GM13976 (cell line): ENCODE measurements around the gene ITPK1.
"Not testable (repeated sequence)": the region's sequence is repeated elsewhere in the genome, so short reads cannot be mapped to it uniquely, and the experiment has no call there.

ENCODE experiments used
- DNase-seq: peaks from one replicate; pipeline ENCODE4 v3.0.0; 2012; ENCODE audit warnings: low spot score
- in situ Hi-C: fragments of 300-500 bp; cut with MboI; formaldehyde crosslinking; loops from one replicate; pipeline ENCODE4 v1.12.0; 2022; ENCODE audit warnings: low sequenced_read_pairs, mixed read lengths, inconsistent platforms; ENCODE audit not compliant: unreplicated experiment
- TF ChIP-seq, protein P1 (sequence below): IDR thresholded peaks from 2 replicates; pipeline ENCODE4 v1.5.1; 2012; ENCODE audit warnings: borderline replicate concordance, mild to moderate bottlenecking; ENCODE audit not compliant: insufficient read depth; ENCODE audit errors: extremely low read depth, missing control alignments, control extremely low read depth

ITPK1 gene

DNA sequence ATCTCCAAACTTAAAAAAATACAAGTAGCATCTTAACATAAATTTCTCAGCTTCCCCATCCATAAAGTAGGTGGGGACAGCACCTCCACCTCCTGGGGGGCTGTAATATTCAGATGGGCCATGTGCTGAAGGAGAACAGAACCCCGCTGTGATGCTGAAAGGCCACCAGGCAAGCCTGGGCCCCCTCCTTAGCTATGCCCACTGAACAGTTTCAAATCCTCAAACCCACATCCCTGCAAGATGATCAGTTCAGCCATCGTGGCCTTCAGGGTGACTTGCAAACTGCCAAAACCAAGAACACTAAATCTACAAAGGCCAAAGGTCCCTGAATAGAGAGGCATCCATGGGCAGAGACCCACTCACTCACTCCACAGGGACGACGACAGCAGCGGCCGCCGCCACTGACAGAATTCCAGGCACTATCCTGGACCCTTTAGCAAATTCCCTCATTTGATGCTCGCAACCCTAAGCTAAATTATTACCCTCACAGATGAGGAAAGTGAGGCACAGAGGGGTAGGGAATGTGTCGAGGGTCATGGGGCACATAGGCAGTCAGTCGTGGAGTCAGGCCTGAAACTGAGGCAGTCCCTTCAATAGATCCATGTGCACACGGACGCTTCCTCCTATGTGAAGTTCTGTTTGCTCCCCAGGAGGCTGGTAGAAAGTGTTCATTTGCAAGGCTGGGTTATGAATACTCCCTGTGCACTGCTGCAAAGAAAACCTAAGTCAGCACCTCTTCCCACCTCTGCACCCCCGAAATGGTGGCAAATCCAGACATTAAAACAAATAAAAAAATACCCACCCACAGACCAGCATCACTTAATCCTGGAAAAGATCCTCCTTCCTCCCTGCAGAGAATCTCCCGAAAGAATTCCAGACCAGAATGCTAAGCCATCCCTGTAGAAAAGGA lies 5.9 kb downstream of the ITPK1 start:
- TF ChIP-seq, protein P1, sequence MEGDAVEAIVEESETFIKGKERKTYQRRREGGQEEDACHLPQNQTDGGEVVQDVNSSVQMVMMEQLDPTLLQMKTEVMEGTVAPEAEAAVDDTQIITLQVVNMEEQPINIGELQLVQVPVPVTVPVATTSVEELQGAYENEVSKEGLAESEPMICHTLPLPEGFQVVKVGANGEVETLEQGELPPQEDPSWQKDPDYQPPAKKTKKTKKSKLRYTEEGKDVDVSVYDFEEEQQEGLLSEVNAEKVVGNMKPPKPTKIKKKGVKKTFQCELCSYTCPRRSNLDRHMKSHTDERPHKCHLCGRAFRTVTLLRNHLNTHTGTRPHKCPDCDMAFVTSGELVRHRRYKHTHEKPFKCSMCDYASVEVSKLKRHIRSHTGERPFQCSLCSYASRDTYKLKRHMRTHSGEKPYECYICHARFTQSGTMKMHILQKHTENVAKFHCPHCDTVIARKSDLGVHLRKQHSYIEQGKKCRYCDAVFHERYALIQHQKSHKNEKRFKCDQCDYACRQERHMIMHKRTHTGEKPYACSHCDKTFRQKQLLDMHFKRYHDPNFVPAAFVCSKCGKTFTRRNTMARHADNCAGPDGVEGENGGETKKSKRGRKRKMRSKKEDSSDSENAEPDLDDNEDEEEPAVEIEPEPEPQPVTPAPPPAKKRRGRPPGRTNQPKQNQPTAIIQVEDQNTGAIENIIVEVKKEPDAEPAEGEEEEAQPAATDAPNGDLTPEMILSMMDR = no peak
- in situ Hi-C loops = no loop called here
- DNase-seq = no peak

DNA sequence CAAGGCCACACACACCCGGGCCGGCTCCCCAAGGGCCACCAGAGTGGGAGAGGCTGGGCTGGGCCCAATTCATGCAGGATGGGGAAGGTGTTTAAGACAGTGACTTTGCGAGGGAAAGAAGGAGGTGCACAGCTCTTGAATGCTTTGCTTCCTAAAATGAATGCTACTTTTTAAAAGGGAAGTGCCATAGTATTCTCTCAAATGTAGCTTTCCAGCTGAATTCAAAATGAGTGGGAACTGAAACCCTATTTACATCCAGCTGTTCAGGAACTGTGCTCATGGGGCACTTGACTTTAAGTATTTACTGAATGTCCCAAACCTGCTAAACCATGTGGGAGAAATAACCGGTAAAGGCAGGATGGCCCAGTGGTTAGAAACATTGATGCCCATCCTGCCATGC lies 7.6 kb downstream of the ITPK1 start:
- TF ChIP-seq, protein P1 = no peak
- in situ Hi-C loops = no loop called here
- DNase-seq = no peak

DNA sequence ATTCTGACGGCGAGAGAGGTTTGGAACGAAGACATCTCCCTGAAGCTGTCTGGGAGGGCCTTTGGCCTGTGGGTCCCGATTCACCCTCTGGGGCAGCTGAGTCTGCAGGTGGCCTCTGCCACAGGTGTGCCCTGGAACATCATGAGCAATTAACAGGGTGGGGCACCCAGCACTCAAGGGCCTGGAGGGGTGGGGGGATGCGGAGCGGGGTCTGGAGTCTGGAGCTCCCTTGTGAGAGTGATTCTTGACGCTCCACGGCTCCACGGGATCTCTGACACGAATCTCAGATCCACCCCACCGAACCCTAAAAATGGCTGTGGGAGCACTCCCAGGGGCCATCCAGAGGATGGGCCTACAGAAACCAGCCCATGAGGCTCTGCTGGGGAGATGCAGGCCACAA lies 8.3 kb downstream of the ITPK1 start:
- in situ Hi-C loops = no loop called here
- no peak for DNase-seq
- TF ChIP-seq, protein P1 = no peak

DNA sequence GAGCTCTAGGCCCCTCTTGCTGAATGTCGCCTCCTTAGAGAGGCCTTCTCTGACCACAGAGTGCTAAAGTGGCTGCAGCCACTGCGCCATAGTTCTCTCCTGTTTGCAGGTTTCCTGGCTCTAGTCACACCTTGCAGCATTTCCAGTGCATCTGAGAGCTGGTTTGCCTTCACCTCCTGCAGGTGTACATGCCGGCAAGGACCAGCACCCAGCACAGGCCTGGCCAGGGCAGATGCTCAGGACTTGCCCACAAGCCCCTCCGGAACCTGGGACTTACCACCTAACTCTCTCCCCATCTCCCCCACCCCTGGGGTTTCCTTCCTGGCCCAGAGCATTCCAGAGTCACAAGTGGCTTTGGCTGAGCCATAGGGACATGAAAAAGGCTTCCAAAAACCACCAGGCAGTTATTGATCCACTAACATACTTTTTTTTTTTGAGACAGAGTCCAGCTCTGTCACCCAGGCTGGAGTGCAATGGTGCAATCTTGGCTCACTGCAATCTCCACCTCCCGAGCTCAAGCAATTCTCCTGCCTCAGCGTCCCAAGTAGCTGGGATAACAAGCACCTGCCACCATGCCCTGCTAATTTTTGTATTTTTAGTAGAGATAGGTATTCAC lies 9.1 kb downstream of the ITPK1 start:
- DNase-seq = no peak
- in situ Hi-C loops = no loop called here
- TF ChIP-seq, protein P1 = no peak

DNA sequence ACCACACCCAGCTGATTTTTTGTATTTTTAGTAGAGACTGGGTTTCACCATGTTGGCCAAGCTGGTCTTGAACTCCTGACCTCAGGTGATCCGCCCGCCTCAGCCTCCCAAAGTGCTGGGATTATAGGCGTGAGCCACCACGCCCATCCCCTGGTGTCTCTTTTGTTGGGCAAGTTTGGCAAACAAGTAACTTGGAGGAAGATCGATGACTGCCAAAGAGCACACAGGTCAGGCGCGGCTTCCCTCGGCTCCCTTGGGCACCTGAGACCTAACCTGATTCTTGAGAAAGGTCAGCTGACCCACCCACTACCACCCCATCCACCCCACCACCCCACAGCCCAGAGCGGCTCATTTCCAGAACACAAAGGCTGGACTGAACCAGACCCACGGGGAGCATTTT lies 9.9 kb downstream of the ITPK1 start:
- DNase-seq, in situ Hi-C loops: not testable (repeated sequence)

DNA sequence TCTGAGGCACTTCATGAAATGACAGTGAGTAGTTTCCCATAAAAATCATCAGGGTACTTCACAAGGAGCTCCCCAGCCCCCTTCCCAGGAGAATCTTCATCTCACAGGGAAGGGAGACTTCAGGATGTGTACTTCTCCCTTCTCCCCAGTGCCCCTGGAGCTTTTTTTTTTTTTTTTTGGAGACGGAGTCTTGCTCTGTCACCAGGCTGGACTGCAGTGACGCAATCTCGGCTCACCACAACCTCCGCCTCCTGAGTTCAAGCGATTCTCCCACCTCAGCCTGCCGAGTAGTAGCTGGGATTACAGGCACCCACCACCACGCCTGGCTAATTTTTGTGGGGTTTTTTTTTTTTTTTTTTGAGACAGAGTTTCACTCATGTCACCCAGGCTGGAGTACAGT lies 10.4 kb downstream of the ITPK1 start:
- TF ChIP-seq, protein P1 = no peak
- DNase-seq = no peak
- in situ Hi-C loops = no loop called here

DNA sequence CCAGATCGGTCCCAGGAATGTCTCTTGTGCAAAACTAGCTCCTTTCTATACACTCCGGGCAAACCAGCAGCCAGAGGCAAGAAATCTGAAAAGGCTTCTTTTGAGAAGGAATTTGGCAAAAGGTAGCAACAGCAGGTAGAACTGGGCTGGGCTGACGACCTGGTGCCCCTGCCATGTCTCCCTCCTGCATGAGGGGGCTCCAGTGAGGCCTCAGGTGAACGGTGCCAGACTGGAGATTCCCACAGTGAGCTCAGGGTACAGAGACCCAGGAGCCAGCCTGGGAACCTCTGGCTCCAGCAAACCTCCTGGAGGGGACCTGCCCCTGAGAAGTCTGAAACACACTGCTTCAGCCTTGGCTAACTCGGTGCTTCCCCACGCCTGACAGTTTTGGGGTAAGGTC lies 10.8 kb downstream of the ITPK1 start:
- TF ChIP-seq, protein P1 = no peak
- no peak for DNase-seq
- in situ Hi-C loops = no loop called here
